ENCODE data around the gene ZAP70.

DNA sequence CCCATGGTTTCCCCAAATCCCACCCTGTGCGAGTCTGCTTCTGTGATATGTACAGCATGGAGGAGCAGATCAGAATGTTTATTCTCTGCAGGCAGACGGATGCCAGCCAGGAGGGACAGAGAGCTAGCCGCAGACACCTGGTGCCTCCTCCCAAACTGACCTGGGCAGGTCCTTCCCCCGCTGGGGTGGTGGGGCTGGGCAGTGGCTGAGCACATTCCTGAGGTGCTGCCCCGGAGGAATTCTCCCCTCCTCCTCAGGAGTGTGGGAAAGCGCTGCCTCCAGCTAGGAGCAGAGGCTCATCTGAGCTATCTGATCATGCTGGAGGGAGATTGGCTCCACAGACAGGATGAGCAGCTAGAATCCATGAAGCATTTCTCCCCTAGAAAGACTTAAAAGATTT is 22.2 kb upstream of the ZAP70 start:
- TF ChIP-seq GATA2 (IDR thresholded peaks at IDR 0.05; ENCODE audit: low read depth, low read length) (no peak), GATA3 (IDR thresholded peaks at IDR 0.05; ENCODE audit: low read depth, low read length) (no peak)

Measured in SH-SY5Y (cell line).